HG03432 (cell line): ENCODE data around the gene PRICKLE1.
"Not testable (repeated sequence)": the region's sequence is repeated elsewhere in the genome, so short reads cannot be mapped to it uniquely, and the experiment has no call there.

ENCODE experiments used
- ATAC-seq: cut with Tn5 transposase; IDR thresholded peaks from one replicate; pipeline ENCODE4 v1.9.1; 2021; ENCODE audit warnings: mild to moderate bottlenecking, moderate library complexity; ENCODE audit not compliant: unreplicated experiment

Gene PRICKLE1

GRCh38 chr12:42557586-42558172 is 31.9 kb downstream of the PRICKLE1 start:
- ATAC-seq = no peak

- ATAC-seq = no peak
Measured at GRCh38 chr12:42556917-42557316, 32.6 kb downstream of the PRICKLE1 start.

- ATAC-seq = no peak
Measured at GRCh38 chr12:42552822-42553221, 36.7 kb downstream of the PRICKLE1 start.

- ATAC-seq = no peak
Measured at GRCh38 chr12:42550800-42551199, 38.7 kb downstream of the PRICKLE1 start.

GRCh38 chr12:42546709-42547108 is 42.8 kb downstream of the PRICKLE1 start:
- no peak for ATAC-seq

GRCh38 chr12:42541965-42542364 is 47.6 kb downstream of the PRICKLE1 start:
- ATAC-seq = no peak

- not testable (repeated sequence) for ATAC-seq
Measured at GRCh38 chr12:42541308-42541707, 48.2 kb downstream of the PRICKLE1 start.

GRCh38 chr12:42539696-42540095 is 49.9 kb downstream of the PRICKLE1 start:
- ATAC-seq = no peak

GRCh38 chr12:42538203-42538602 is 51.3 kb downstream of the PRICKLE1 start:
- no peak for ATAC-seq

- no peak for ATAC-seq
Measured at GRCh38 chr12:42534184-42534838, 55.2 kb downstream of the PRICKLE1 start.

- ATAC-seq = no peak
Measured at GRCh38 chr12:42530284-42530683, 59.3 kb downstream of the PRICKLE1 start.

GRCh38 chr12:42525444-42525843 is 64.1 kb downstream of the PRICKLE1 start:
- no peak for ATAC-seq

GRCh38 chr12:42524716-42525115 is 64.8 kb downstream of the PRICKLE1 start:
- no peak for ATAC-seq

GRCh38 chr12:42516573-42516972 is 73.0 kb downstream of the PRICKLE1 start:
- ATAC-seq = no peak

GRCh38 chr12:42511656-42512055 is 77.9 kb downstream of the PRICKLE1 start:
- no peak for ATAC-seq

GRCh38 chr12:42510823-42511222 is 78.7 kb downstream of the PRICKLE1 start:
- ATAC-seq = no peak

GRCh38 chr12:42508913-42509460 is 80.6 kb downstream of the PRICKLE1 start:
- ATAC-seq = no peak

- no peak for ATAC-seq
Measured at GRCh38 chr12:42507565-42507964, 82.0 kb downstream of the PRICKLE1 start.

- no peak for ATAC-seq
Measured at GRCh38 chr12:42507081-42507480, 82.5 kb downstream of the PRICKLE1 start.

- ATAC-seq = no peak
Measured at GRCh38 chr12:42504049-42504448, 85.5 kb downstream of the PRICKLE1 start.

- ATAC-seq = no peak
Measured at GRCh38 chr12:42502682-42503081, 86.9 kb downstream of the PRICKLE1 start.

- no peak for ATAC-seq
Measured at GRCh38 chr12:42498549-42499247, 90.8 kb downstream of the PRICKLE1 start.
